HG03565 (cell line): ENCODE data around the gene PIANP.
"Not testable (repeated sequence)": the region's sequence is repeated elsewhere in the genome, so short reads cannot be mapped to it uniquely, and the experiment has no call there.

ENCODE experiments used
- ATAC-seq: cut with Tn5 transposase; IDR thresholded peaks from one replicate; pipeline ENCODE4 v1.9.1; 2021; ENCODE audit warnings: mild to moderate bottlenecking, moderate library complexity; ENCODE audit not compliant: unreplicated experiment

Gene PIANP

GRCh38 chr12:6700646-6701051 lies at the start of gene PIANP:
PIANP (minus strand) TSS chr12:6700815; CDS start chr12:6698061, 2,754 bp downstream.
- ATAC-seq = no peak

- ATAC-seq = no peak
These were observed 48.1 kb upstream of the PIANP start for GRCh38 chr12:6748761-6749160.

GRCh38 chr12:6747216-6747615 lies 46.6 kb upstream of the PIANP start:
- no peak for ATAC-seq

- no peak for ATAC-seq
These were observed 45.3 kb upstream of the PIANP start for GRCh38 chr12:6745741-6746525.

GRCh38 chr12:6743300-6743699 lies 42.7 kb upstream of the PIANP start:
- not testable (repeated sequence) for ATAC-seq

GRCh38 chr12:6742834-6743233 lies 42.2 kb upstream of the PIANP start:
- ATAC-seq = no peak

- not testable (repeated sequence) for ATAC-seq
These were observed 41.5 kb upstream of the PIANP start for GRCh38 chr12:6742080-6742479.

- no peak for ATAC-seq
These were observed 36.1 kb upstream of the PIANP start for GRCh38 chr12:6736754-6737153.

GRCh38 chr12:6735448-6736191 lies 35.0 kb upstream of the PIANP start:
- no peak for ATAC-seq

- no peak for ATAC-seq
These were observed 34.1 kb upstream of the PIANP start for GRCh38 chr12:6734506-6735387.

GRCh38 chr12:6730169-6730568 lies 29.6 kb upstream of the PIANP start:
- no peak for ATAC-seq

GRCh38 chr12:6729186-6729585 lies 28.6 kb upstream of the PIANP start:
- no peak for ATAC-seq

- no peak for ATAC-seq
These were observed 24.7 kb upstream of the PIANP start for GRCh38 chr12:6725350-6725749.

GRCh38 chr12:6724409-6724797 lies 23.8 kb upstream of the PIANP start:
- peak; percentile 12 for ATAC-seq

- peak; percentile 83 for ATAC-seq
These were observed 23.2 kb upstream of the PIANP start, which contains the start of gene COPS7A for GRCh38 chr12:6723607-6724408. COPS7A (plus strand) TSS chr12:6724046; CDS start chr12:6724657, 611 bp downstream.

- ATAC-seq = no peak
These were observed 22.2 kb upstream of the PIANP start for GRCh38 chr12:6722863-6723262.

GRCh38 chr12:6716874-6717437 lies 16.3 kb upstream of the PIANP start:
- ATAC-seq = no peak

GRCh38 chr12:6716031-6716873 lies 15.6 kb upstream of the PIANP start:
- ATAC-seq = not testable (repeated sequence)

- no peak for ATAC-seq
These were observed 8.4 kb upstream of the PIANP start for GRCh38 chr12:6708960-6709394.
